ENCODE measurements around the gene ACSL3.

DNA sequence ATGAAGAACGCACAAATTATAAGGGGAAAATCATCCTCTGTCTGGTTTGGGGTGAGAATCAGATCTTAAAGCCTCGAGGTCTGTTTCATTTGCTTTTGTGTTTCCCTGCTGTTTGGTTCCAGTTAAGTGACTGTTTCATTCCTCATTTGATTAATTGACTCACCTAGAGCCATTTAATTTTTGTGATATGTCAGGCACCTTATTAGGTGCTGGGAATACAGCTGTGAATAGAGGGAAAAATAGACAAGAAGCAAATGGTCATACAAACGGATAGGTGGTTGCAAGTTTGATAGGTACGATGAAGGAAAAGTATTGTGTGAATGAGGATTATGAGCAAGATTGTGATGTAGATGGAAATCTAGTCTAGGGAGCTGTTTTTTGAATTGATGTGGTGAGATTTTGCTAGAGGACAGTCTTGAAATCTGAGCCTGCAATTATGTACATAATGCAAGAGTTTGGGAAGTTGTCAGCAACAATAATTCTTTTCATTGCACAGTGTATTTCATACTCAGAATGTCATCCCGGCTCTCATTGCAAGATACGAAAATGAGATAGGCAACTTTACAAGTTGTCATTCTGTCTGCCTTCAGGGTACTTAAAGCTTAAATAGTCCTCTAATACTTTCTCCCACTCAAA, 2.2 kb downstream of the ACSL3 start:
- TF ChIP-seq SMC3 (conservative IDR thresholded peaks at IDR 0.05; ENCODE audit: poor library complexity) = no peak
- TF ChIP-seq, protein P1, sequence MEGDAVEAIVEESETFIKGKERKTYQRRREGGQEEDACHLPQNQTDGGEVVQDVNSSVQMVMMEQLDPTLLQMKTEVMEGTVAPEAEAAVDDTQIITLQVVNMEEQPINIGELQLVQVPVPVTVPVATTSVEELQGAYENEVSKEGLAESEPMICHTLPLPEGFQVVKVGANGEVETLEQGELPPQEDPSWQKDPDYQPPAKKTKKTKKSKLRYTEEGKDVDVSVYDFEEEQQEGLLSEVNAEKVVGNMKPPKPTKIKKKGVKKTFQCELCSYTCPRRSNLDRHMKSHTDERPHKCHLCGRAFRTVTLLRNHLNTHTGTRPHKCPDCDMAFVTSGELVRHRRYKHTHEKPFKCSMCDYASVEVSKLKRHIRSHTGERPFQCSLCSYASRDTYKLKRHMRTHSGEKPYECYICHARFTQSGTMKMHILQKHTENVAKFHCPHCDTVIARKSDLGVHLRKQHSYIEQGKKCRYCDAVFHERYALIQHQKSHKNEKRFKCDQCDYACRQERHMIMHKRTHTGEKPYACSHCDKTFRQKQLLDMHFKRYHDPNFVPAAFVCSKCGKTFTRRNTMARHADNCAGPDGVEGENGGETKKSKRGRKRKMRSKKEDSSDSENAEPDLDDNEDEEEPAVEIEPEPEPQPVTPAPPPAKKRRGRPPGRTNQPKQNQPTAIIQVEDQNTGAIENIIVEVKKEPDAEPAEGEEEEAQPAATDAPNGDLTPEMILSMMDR (IDR thresholded peaks at IDR 0.05; ENCODE audit: poor library complexity, severe bottlenecking) = no peak
- TF ChIP-seq TAF1 (IDR thresholded peaks at IDR 0.05; ENCODE audit: low read depth) = no peak

All from neural cell (in vitro differentiated cells).